GM12878 (cell line): ENCODE data around the gene INSIG1.

Experiments used
- CTCF ChIP-seq, 3 experiments: IDR thresholded peaks in 2 of 3; conservative IDR thresholded peaks in 1 of 3; 2 replicates each; pipeline ENCODE4 v1.5.1; 2011; ENCODE audit warnings: low read depth in 3 of 3, low read length in 3 of 3, mild to moderate bottlenecking in 3 of 3, control low read depth in 2 of 3, moderate library complexity in 2 of 3, inconsistent platforms in 1 of 3, mixed read lengths in 1 of 3; ENCODE audit not compliant: control insufficient read depth in 2 of 3, insufficient read depth in 1 of 3; ENCODE audit errors: extremely low read depth in 1 of 3
- SRF ChIP-seq, 2 experiments: IDR thresholded peaks; 2 replicates each; pipeline ENCODE4 v1.6.1; 2011; ENCODE audit warnings: low read depth in 2 of 2, low read length in 2 of 2, mild to moderate bottlenecking in 1 of 2, moderate library complexity in 1 of 2
- ZZZ3 ChIP-seq: IDR thresholded peaks from 2 replicates; pipeline ENCODE4 v1.6.1; 2011; ENCODE audit warnings: low read depth; ENCODE audit not compliant: control insufficient read depth, insufficient read length

- TF ChIP-seq SRF (IDR thresholded peaks at IDR 0.05; ENCODE audit: low read depth in 2 of 2, low read length in 2 of 2) (no peak), CTCF (IDR thresholded peaks at IDR 0.05 in 2 of 3, conservative IDR thresholded peaks at IDR 0.05 in 1 of 3; ENCODE audit: control insufficient read depth in 2 of 3, extremely low read depth in 1 of 3, insufficient read depth in 1 of 3, low read depth in 3 of 3, low read length in 3 of 3) (no peak), ZZZ3 (no peak)
Observed at GRCh38 chr7:155355176-155355575, 57.5 kb downstream of the INSIG1 start.
